IPS-20b (cell line): Measurements from ENCODE around the gene ADGRV1.
"Not testable (repeated sequence)": the region's sequence is repeated elsewhere in the genome, so short reads cannot be mapped to it uniquely, and the experiment has no call there.

Experiments
- H3K27ac ChIP-seq: one replicate; pipeline ENCODE4 v1.5.1; 2013; ENCODE audit warnings: low read length
- H3K27me3 ChIP-seq: 2 replicates; pipeline ENCODE4 v1.6.1; 2013; ENCODE audit warnings: mild to moderate bottlenecking, low read length, inconsistent platforms; ENCODE audit not compliant: insufficient read depth
- H3K36me3 ChIP-seq: 2 replicates; pipeline ENCODE4 v1.6.1; 2013; ENCODE audit warnings: low read depth, mild to moderate bottlenecking, inconsistent platforms, low read length, moderate library complexity; ENCODE audit not compliant: insufficient read depth
- H3K4me1 ChIP-seq: 2 replicates; pipeline ENCODE4 v1.6.1; 2013; ENCODE audit warnings: mild to moderate bottlenecking, control low read depth, inconsistent platforms, low read length, moderate library complexity; ENCODE audit not compliant: insufficient read depth
- H3K4me3 ChIP-seq: 2 replicates; pipeline ENCODE4 v1.5.1; 2013; ENCODE audit warnings: mild to moderate bottlenecking, low read length, inconsistent platforms
- H3K9ac ChIP-seq: 2 replicates; pipeline ENCODE4 v1.6.1; 2013; ENCODE audit warnings: low read depth, mild to moderate bottlenecking, inconsistent platforms, low read length, moderate library complexity
- H3K9me3 ChIP-seq: 2 replicates; pipeline ENCODE4 v1.6.1; 2013; ENCODE audit warnings: mild to moderate bottlenecking, low read depth, low read length, inconsistent platforms; ENCODE audit not compliant: insufficient read depth

ADGRV1 gene

DNA sequence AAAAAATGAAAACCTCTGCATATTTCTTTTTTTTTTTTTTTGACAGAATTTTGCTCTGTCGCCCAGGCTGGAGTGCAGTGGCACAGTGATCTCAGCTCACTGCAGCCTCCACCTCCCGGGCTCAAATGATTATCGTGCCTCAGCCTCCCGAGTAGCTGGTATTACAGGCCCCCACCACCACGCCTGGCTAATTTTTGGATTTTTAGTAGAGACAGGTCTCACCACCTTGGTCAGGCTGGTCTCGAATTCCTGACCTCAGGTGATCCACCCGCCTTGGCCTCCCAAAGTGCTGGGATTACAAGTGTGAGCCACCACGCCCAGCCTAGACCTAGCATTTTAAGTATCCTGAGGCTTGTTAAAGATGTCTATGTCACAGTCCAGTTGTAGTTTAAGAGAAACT lies 493.8 kb downstream of the ADGRV1 start:
- H3K4me3 ChIP-seq, H3K4me1 ChIP-seq, H3K27ac ChIP-seq, H3K9me3 ChIP-seq, H3K36me3 ChIP-seq, H3K27me3 ChIP-seq, H3K9ac ChIP-seq: not testable (repeated sequence)

DNA sequence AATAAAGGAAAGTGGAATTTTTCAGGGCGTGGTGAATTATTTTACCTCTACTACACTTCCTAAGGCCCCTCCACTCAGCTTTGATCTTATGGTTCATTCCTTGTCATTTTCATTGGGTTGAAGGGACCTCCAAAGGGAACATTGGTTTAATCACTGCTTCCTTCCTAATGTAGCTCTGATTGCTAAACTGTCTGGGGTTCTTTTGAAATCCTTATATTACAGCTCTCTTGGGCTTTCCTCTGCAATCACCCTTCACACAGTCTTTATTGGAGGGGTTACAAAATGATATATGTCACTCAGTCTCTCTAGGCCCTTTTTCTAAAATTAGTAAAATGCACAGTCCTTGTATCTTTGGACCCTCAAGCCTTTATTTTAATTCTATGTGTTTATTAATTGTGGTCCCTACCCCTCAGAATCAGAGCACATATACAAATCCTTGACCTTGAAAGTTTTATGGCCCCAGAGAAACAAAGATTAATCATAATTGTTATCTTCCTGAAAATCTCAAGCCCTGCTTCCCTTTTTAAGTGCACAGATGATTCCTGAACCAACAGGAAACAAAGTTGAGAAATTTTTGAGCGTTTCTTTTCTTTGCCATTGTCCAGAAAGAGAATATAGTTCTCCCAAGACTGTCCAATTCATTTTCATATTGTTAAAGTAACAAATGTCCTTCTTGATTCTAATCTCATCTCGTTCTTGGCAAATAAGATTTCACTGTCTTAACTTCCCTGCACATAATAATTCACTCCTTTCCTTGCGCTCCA lies 494.6 kb downstream of the ADGRV1 start:
- H3K4me1 ChIP-seq, result peaks cover under 1% of the 10 kb centered on the region; the same call in 1 of the 2 replicates
- H3K36me3 ChIP-seq, result no peaks in the 10 kb centered on the region
- H3K27me3 ChIP-seq, result no peaks in the 10 kb centered on the region
- no peak overlapping the region for H3K27ac ChIP-seq
- no peak overlapping the region for H3K9ac ChIP-seq
- H3K9me3 ChIP-seq, result no peaks in the 10 kb centered on the region
- no peak overlapping the region for H3K4me3 ChIP-seq

DNA sequence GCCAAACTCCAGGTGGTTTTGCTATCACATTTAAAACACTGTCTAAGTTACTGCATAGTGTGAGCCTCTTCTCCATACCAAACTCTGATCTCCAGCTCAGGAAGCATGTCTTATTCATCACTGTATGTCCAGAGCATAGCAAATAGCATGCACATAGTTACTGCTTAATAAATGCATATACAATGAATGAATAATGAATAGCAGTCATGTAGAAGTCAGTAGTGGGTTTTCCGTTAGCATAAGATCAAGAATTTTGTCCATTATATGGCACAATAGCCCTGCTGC lies 495.1 kb downstream of the ADGRV1 start:
- Histone ChIP-seq H3K9me3 (no peaks in the 10 kb centered on the region), H3K27ac (no peak overlapping the region), H3K27me3 (no peaks in the 10 kb centered on the region), H3K36me3 (no peaks in the 10 kb centered on the region), H3K4me3 (no peak overlapping the region), H3K4me1 (peaks cover 4% of the 10 kb centered on the region; the same call in 1 of the 2 replicates), H3K9ac (no peak overlapping the region)

DNA sequence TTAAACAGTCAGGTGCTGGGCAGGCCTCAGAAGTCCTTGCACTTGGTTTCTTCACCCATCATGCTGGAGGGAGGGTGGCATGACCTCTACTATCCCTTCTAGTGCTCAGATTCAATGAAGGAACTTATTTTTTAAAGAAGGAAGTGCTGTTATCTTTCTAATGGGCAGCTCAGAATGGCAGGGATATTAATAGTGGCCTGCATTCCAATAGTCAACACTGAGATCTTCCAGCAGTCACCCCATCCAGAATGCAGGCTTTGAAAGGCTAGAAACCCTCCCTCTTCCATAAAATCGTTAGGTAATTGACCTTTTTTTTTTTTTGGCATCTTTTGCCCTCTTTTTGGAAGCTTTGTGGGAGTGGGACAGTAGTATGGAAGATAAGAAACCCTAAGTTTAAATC lies 499.6 kb downstream of the ADGRV1 start:
- Histone ChIP-seq H3K4me1 (peaks cover 4% of the 10 kb centered on the region; the same call in 1 of the 2 replicates), H3K9me3 (no peaks in the 10 kb centered on the region), H3K9ac (no peak overlapping the region), H3K27ac (no peak overlapping the region), H3K36me3 (no peaks in the 10 kb centered on the region), H3K27me3 (no peaks in the 10 kb centered on the region), H3K4me3 (no peak overlapping the region)

DNA sequence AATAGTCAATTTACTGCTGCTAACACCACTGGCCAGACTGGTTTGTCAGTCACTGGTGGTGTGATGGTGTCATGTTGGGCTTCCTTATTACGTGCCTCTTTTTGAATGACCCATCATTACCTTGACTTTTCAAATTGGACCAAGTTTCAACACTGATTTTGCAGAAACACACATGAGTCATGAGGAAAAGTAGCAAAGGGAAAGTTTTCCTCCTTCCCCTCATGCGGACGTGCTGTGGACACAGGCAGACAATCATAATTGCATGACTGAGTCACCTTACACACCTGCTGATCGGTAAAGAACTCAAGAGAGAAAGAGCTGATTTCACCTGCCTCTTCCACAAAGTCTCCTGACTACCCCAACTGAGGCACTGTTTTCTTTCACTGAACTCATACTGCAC lies 500.0 kb downstream of the ADGRV1 start:
- Histone ChIP-seq H3K4me3 (no peak overlapping the region), H3K4me1 (peaks cover 4% of the 10 kb centered on the region; the same call in 1 of the 2 replicates), H3K27me3 (no peaks in the 10 kb centered on the region), H3K36me3 (no peaks in the 10 kb centered on the region), H3K27ac (no peak overlapping the region), H3K9ac (no peak overlapping the region), H3K9me3 (no peaks in the 10 kb centered on the region)

DNA sequence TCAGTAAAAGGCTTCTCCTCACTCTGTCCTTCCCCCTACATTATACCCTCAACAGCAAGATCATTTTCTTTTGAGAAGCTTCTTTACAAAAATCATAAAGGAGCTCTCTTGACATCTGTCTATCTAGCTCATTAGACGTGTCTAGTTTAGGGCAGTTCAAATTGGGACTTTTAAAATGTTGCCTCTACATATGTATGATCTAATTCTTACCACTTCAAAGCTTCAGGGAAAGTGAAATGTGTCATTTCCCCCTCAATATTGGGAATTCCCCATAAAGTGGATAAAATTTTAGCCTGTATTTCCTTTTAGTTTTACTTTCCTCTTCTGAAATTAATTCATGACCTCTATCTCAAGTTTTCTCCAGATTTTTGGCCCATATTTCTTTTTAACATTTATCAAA lies 500.8 kb downstream of the ADGRV1 start:
- Histone ChIP-seq H3K27ac (no peak overlapping the region), H3K36me3 (no peaks in the 10 kb centered on the region), H3K9ac (no peak overlapping the region), H3K4me3 (no peak overlapping the region), H3K9me3 (no peaks in the 10 kb centered on the region), H3K27me3 (no peaks in the 10 kb centered on the region), H3K4me1 (peaks cover 4% of the 10 kb centered on the region; the same call in 1 of the 2 replicates)

DNA sequence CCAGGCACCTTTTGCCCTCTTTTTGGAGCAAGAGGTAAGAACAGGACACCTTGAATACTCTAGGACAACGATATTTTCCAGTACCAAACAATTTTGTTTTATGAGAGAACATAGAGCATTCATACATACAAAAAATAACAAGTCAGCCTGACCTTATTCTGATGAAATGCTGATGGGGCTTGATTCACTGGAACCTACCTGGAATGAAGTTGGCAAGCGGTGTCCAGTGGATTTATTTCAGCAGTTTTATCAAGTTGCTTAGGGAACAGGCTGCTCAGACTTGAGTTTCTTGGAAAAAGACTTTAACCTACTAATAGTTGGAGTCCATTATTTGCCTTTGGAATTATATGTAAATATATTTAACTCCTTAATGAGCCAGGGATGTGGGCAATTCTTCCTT lies 502.5 kb downstream of the ADGRV1 start:
- Histone ChIP-seq H3K36me3 (no peaks in the 10 kb centered on the region), H3K9ac (no peak overlapping the region), H3K27me3 (no peaks in the 10 kb centered on the region), H3K4me1 (peaks cover 4% of the 10 kb centered on the region; the same call in 1 of the 2 replicates), H3K9me3 (no peaks in the 10 kb centered on the region), H3K27ac (no peak overlapping the region), H3K4me3 (no peak overlapping the region)

DNA sequence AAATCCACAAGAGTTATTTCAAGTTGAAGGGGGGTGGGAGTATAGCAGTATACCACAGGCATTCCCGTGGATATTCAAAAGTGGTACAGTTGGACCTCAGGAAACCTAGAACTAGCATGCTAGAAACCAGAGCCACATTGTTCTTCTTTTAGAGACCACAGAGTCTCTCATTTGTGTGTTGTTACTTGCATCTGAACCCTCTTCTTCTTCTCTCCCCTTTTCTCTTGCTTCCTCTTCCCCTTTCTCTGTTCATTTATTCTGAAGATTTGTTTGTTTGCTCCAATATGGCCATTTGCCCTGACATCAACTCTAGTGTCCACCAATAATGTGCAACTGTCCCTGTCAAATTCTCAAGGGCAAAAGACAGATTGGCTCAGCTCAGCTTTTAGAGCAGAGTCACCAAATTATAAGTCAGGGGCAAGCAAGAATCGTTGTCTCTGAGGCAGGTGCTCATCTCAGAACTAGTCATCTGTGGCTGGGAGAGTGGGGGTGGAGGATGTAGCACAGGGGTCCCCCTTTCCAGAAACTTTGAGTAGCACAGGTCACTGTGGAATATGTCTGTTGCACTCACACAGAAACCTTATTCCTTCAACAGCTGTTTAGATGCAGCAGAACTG lies 503.5 kb downstream of the ADGRV1 start:
- Histone ChIP-seq H3K27ac (no peak overlapping the region), H3K27me3 (no peaks in the 10 kb centered on the region), H3K4me3 (no peak overlapping the region), H3K9me3 (no peaks in the 10 kb centered on the region), H3K36me3 (no peaks in the 10 kb centered on the region), H3K4me1 (peaks cover 4% of the 10 kb centered on the region; the same call in 1 of the 2 replicates), H3K9ac (no peak overlapping the region)

DNA sequence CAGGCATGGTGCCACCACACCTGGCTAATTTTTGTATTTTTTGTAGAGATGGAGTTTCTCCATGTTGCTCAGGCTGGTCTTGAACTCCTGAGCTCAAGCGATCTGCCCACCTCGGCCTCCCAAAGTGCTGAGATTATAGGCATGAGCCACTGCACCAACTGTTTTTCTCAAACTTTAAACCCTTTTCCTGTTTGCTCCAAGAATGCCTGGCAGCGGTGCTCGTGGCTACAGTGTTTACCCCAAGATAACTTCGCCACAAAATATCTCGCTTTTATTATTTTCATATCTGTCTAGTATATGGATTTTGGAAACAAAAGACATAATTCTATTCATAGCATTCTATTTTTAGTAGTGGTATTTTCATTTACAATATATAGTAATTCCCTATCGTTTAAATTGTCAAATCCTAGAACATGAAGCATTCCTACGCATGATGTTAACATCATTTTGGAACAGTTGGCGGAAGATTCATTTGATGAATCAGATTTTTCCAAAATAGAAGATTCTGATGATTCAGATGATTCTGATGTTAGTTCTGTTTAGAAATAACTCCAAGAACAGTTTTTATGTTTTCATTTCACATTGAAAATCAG lies 504.6 kb downstream of the ADGRV1 start:
- not testable (repeated sequence) for H3K4me3 ChIP-seq, H3K27ac ChIP-seq, H3K9ac ChIP-seq, H3K27me3 ChIP-seq, H3K36me3 ChIP-seq, H3K4me1 ChIP-seq, H3K9me3 ChIP-seq

DNA sequence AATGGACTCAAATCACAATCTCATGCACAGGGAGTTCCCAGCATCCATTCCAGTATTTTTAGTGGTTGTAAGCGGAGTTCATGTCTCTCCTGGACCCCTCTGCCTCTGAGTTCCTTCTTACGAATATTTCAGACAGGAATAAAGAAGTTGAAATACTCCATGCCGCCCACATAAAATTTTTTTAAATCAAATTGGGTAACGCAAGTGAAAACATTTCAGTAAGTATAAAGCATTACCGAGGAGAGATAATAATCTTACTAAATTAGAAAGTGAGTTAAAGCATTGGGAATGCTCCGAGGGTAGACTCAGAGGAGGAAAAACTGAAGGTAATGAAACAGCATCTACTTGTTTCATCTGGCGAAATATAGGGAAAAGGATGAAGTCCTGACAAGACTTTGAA lies 506.9 kb downstream of the ADGRV1 start:
- H3K9me3 ChIP-seq, result no peaks in the 10 kb centered on the region
- no peaks in the 10 kb centered on the region for H3K36me3 ChIP-seq
- no peak overlapping the region for H3K27ac ChIP-seq
- no peak overlapping the region for H3K4me3 ChIP-seq
- no peaks in the 10 kb centered on the region for H3K4me1 ChIP-seq
- no peak overlapping the region for H3K9ac ChIP-seq
- H3K27me3 ChIP-seq, result no peaks in the 10 kb centered on the region

DNA sequence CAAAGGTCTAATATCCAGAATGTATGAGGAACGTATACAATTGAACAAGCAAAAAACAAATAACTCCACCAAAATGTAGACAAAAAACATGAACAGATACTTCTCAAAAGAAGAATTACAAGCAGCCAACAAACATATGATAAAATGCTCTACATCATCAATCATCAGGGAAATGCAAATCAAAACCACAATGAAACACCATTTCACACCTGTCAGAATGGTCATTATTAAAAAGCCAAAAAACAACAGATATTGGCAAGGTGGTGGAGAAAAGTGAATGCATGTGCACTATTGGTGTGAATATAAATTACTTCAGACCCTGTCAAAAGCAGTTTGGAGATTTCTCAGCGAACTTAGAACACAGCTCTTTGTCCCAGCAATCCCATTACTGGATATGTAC lies 510.8 kb downstream of the ADGRV1 start:
- Histone ChIP-seq H3K27ac (no peak overlapping the region), H3K9me3 (no peaks in the 10 kb centered on the region), H3K4me1 (no peaks in the 10 kb centered on the region), H3K27me3 (no peaks in the 10 kb centered on the region), H3K36me3 (peaks cover 18% of the 10 kb centered on the region; the same call in 1 of the 2 replicates), H3K9ac (no peak overlapping the region), H3K4me3 (no peak overlapping the region)
